Spleen (tissue), 11 donors: Measurements from ENCODE around the gene SETD1B. TPM values are rescaled to one million over a fixed set of nuclear protein-coding genes. Genes with fewer than 3 reads are reported as not detected.

Experiments used
- DNase-seq: peaks from one replicate; pipeline ENCODE4 v3.0.0-alpha.2; 2020
- H3K27ac ChIP-seq, 8 donors: fragments of 200-600 bp; sonication (generic) in 7 of 8; 1 replicate in 4 of 8; 2 replicates in 4 of 8; pipeline versions ENCODE4 v1.5.0 to v1.8.0; 2016 to 2021; ENCODE audit warnings: inconsistent platforms in 4 of 8, mild to moderate bottlenecking in 4 of 8, moderate library complexity in 1 of 8
- H3K27me3 ChIP-seq, 7 donors: fragments of 200-600 bp; sonication (generic) in 6 of 7; replicated peaks in 1 of 7; 1 replicate in 4 of 7; 2 replicates in 3 of 7; pipeline versions ENCODE4 v1.5.0 to v1.8.0; 2016 to 2021; ENCODE audit warnings: inconsistent platforms in 3 of 7, mild to moderate bottlenecking in 1 of 7
- H3K36me3 ChIP-seq, 6 donors: fragments of 200-600 bp; sonication (generic) in 5 of 6; 1 replicate in 4 of 6; 2 replicates in 2 of 6; pipeline versions ENCODE4 v1.5.0 to v1.8.0; 2016 to 2021; ENCODE audit warnings: inconsistent platforms in 2 of 6
- H3K4me1 ChIP-seq, 6 donors: fragments of 200-600 bp; sonication (generic) in 5 of 6; 1 replicate in 3 of 6; 2 replicates in 3 of 6; pipeline versions ENCODE4 v1.5.0 to v1.8.0; 2016 to 2021; ENCODE audit warnings: inconsistent platforms in 3 of 6
- H3K4me3 ChIP-seq, 8 donors: fragments of 200-600 bp; sonication (generic) in 7 of 8; 1 replicate in 4 of 8; 2 replicates in 4 of 8; pipeline versions ENCODE4 v1.5.0 to v1.8.0; 2016 to 2021; ENCODE audit warnings: inconsistent platforms in 4 of 8, mild to moderate bottlenecking in 4 of 8, moderate library complexity in 2 of 8
- H3K9me3 ChIP-seq, 8 donors: fragments of 200-600 bp; sonication (generic) in 7 of 8; 1 replicate in 4 of 8; 2 replicates in 4 of 8; pipeline versions ENCODE4 v1.5.0 to v1.8.0; 2016 to 2021; ENCODE audit warnings: inconsistent platforms in 4 of 8
- CTCF ChIP-seq, 11 experiments: fragments of 200-600 bp in 7 of 11; fragments of 450-650 bp in 4 of 11; sonication (generic) in 4 of 11; IDR thresholded peaks in 8 of 11; conservative IDR thresholded peaks in 3 of 11; 1 replicate in 7 of 11; 2 replicates in 4 of 11; pipeline versions ENCODE4 v1.4.0 to v1.8.0; 2016 to 2021; ENCODE audit warnings: antibody characterized with exemption in 11 of 11, inconsistent platforms in 4 of 11, mild to moderate bottlenecking in 1 of 11
- POLR2A ChIP-seq, 3 donors: fragments of 450-650 bp; IDR thresholded peaks; one replicate each; pipeline ENCODE4 v1.5.1; 2017; ENCODE audit warnings: antibody characterized with exemption in 3 of 3, mild to moderate bottlenecking in 1 of 3
- POLR2AphosphoS5 ChIP-seq, 3 donors: sonication (generic); formaldehyde crosslinking; IDR thresholded peaks; one replicate each; pipeline ENCODE4 v1.5.1; 2017; ENCODE audit warnings: antibody characterized with exemption in 3 of 3
- WGBS, 5 donors: extraction: QIAGEN DNeasy Blood & Tissue Kit in 3 of 5; methylation state at CpG; one replicate each; pipeline versions ENCODE4 v1.1.5 to v1.1.7; 2013 to 2018; 5-methylcytosine and 5-hydroxymethylcytosine counted together
- intact Hi-C: fragments of 100-400 bp; cut with DNase I; formaldehyde crosslinking; loops from one replicate; pipeline ENCODE4 v1.15.0; 2023; ENCODE audit warnings: low total_unique reads
- polyA plus RNA-seq, 3 donors: library from polyadenylated mRNA; stranded (reverse); fragments of 200-250 nt; gene quantifications; one replicate each; pipeline ENCODE4 v1.2.1, GENCODE V29; 2013
- total RNA-seq, 7 donors: library from RNA; depleted of rRNA in 3 of 7; stranded (reverse); fragments of >200 nt in 3 of 7; fragmentation: NEBNext Ultra II Directional in 4 of 7; extraction: Animal tissue kit (Norgen Biotek cat#: 25700) in 4 of 7; gene quantifications; one replicate each; pipeline versions ENCODE4 v1.1.0 to v1.2.1, GENCODE V29; 2016 to 2021
- donor health status: healthy with polysubstance abuse.
- donor health status: DM: no; HTN: no; CAD: no; lungs with moderate emphysema.
- donor health status: DM: no; HTN: no; CAD: no.
- donor health status: Bipolar disorder and iron deficiency.
- donor health status: healthy.
- donor health status: DM: no; HTN: no; CAD: no.
- donor health status: DM: yes; HTN: yes; CAD: no.

SETD1B gene
- total and polyA plus RNA-seq, 10 donors: 3.3 to 37.7 (median 22.1) TPM

- no peak for DNase-seq
- H3K36me3 ChIP-seq: no peaks in the 10 kb centered on the region
- no peak for TF ChIP-seq POLR2A (IDR thresholded peaks at IDR 0.05)
- TF ChIP-seq POLR2AphosphoS5 (IDR thresholded peaks at IDR 0.05): no peak
- no peak for TF ChIP-seq CTCF (IDR thresholded peaks at IDR 0.05 in 8 of 11, conservative IDR thresholded peaks at IDR 0.05 in 3 of 11)
- H3K4me1 ChIP-seq: peaks cover 0 to 25% (median 5%) of the 10 kb centered on the region in 6 donors
- H3K9me3 ChIP-seq: no peaks in the 10 kb centered on the region
- H3K4me3 ChIP-seq: no peak overlapping the region
- no peaks in the 10 kb centered on the region for H3K27me3 ChIP-seq
- H3K27ac ChIP-seq: no peak overlapping the region
- 68 to 80% (median 76%) methylated on average over 3 of the region's 3 CpGs for WGBS, 5 donors
- intact Hi-C loops: no loop called here
These were observed 67.7 kb downstream of the SETD1B start for GRCh38 chr12:121871467-121871866.

- Histone ChIP-seq H3K4me3 (no peak overlapping the region), H3K27me3 (no peaks in the 10 kb centered on the region), H3K36me3 (no peaks in the 10 kb centered on the region), H3K9me3 (no peaks in the 10 kb centered on the region), H3K27ac (peak overlapping the region in 1 of 8 donors; percentile 68), H3K4me1 (peaks cover 0 to 30% (median 5%) of the 10 kb centered on the region in 6 donors)
- 64 to 79% (median 75%) methylated on average over 5 of the region's 5 CpGs for whole genome bisulfite sequencing, 5 donors
- no peak for DNase-seq
- TF ChIP-seq POLR2AphosphoS5 (IDR thresholded peaks at IDR 0.05) (no peak), CTCF (IDR thresholded peaks at IDR 0.05 in 8 of 11, conservative IDR thresholded peaks at IDR 0.05 in 3 of 11) (no peak), POLR2A (IDR thresholded peaks at IDR 0.05) (no peak)
- intact Hi-C loops: no loop called here
These were observed 68.9 kb downstream of the SETD1B start for GRCh38 chr12:121872546-121873215.

DNA sequence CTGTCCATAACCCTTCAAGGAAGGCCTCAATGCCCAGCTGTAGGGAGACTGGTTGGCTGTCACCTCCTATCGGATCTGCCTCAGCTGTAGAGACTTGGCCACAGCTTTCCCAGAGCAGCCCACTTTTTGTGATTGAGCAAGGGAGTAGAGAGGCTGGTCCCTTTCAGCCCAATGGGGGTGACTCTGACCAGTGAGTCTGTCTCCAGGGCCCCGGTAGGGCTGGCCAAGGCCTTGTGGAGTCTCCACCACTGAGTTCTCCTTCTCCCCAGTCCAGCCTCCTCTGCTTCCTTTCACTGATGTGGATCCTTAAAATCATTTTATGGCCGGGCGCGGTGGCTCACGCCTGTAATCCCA, 69.4 kb downstream of the SETD1B start:
- no peak for TF ChIP-seq POLR2AphosphoS5 (IDR thresholded peaks at IDR 0.05)
- no peak for TF ChIP-seq CTCF (IDR thresholded peaks at IDR 0.05 in 8 of 11, conservative IDR thresholded peaks at IDR 0.05 in 3 of 11)
- TF ChIP-seq POLR2A (IDR thresholded peaks at IDR 0.05): no peak
- peak overlapping the region in 1 of 8 donors; percentile 68 for H3K27ac ChIP-seq
- H3K36me3 ChIP-seq: no peaks in the 10 kb centered on the region
- DNase-seq: no peak
- intact Hi-C loops: no loop called here
- H3K4me1 ChIP-seq: peaks cover 0 to 30% (median 5%) of the 10 kb centered on the region in 6 donors
- no peaks in the 10 kb centered on the region for H3K27me3 ChIP-seq
- 87 to 96% (median 94%) methylated on average over 5 to 6 of the region's 6 CpGs for WGBS, 5 donors
- H3K4me3 ChIP-seq: no peak overlapping the region
- no peaks in the 10 kb centered on the region for H3K9me3 ChIP-seq

GRCh38 chr12:121874071-121874470, 70.3 kb downstream of the SETD1B start:
- Histone ChIP-seq H3K27ac (peak overlapping the region in 3 of 8 donors; percentile 42 to 68 (median 61)), H3K9me3 (no peaks in the 10 kb centered on the region), H3K4me1 (peaks cover 0 to 30% (median 5%) of the 10 kb centered on the region in 6 donors), H3K27me3 (no peaks in the 10 kb centered on the region), H3K4me3 (no peak overlapping the region), H3K36me3 (no peaks in the 10 kb centered on the region)
- TF ChIP-seq CTCF (IDR thresholded peaks at IDR 0.05 in 8 of 11, conservative IDR thresholded peaks at IDR 0.05 in 3 of 11): no peak
- intact Hi-C loops: no loop called here
- 51 to 72% (median 61%) methylated on average over 6 of the region's 6 CpGs for WGBS, 5 donors
- DNase-seq: no peak
